Bronchial epithelial cell (primary cell): ENCODE measurements around the gene PLCB1. TPM values are rescaled to one million over a fixed set of nuclear protein-coding genes. Genes with fewer than 3 reads are reported as not detected.

ENCODE experiments used
- DNase-seq: peaks from one replicate; pipeline ENCODE4 v3.0.0-alpha.2; 2010; ENCODE audit warnings: low read depth
- FAIRE-seq: peaks from 2 replicates; lab custom pipeline; 2011; peaks lifted over from hg19 to GRCh38; lab: Jason Lieb, UNC
- H3K27me3 ChIP-seq: 2 replicates; pipeline ENCODE4 v1.5.1; 2011; ENCODE audit warnings: low read length; ENCODE audit not compliant: control insufficient read depth, insufficient read depth
- H3K36me3 ChIP-seq: 2 replicates; pipeline ENCODE4 v1.5.1; 2011; ENCODE audit warnings: low read length; ENCODE audit not compliant: control insufficient read depth, insufficient read depth
- H3K4me3 ChIP-seq: 2 replicates; pipeline ENCODE4 v1.5.1; 2011; ENCODE audit warnings: mild to moderate bottlenecking, low read depth, low read length, control low read depth
- total RNA-seq: library from RNA; depleted of rRNA; stranded (reverse); fragments of >200 nt; gene quantifications from 2 replicates; pipeline ENCODE4 v1.2.1, GENCODE V29; 2014
- TF ChIP-seq, protein P1 (sequence below): IDR thresholded peaks from 2 replicates; pipeline ENCODE4 v1.5.1; 2011; ENCODE audit warnings: mild to moderate bottlenecking, moderate library complexity, low read length, control low read depth, inconsistent platforms; ENCODE audit not compliant: insufficient read depth, severe bottlenecking

Gene PLCB1
- total RNA-seq, 1 donor from 2014 or later, result 1.1 TPM

DNA sequence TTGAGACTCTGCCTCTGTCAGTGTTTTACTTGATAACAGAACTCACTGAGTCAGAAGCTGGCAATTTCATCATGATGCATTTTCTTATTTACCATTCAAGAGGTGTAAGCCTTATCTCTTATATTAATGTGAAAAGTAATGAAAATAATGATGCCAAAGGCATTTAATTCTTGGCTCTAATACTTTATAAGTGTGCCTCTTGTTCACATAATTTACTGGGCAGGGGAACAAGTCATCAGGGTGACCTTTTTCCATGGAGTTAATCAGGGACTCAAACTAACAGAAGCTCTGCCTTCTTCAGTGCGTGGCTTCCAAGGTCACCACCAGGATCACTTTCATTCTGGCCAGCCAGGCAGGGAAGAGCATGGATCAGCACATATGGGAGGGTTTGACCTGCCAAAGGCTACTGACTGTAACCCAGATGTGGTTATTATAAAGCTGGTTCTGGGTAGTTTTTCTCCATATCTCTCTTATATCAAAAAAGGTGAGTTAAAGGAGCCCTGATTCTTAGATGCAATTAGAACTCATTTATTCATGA lies 5.2 kb upstream of the PLCB1 start:
- H3K27me3 ChIP-seq, result peaks cover 2% of the 10 kb centered on the region
- DNase-seq (no peak), FAIRE-seq (no peak)
- no peak overlapping the region for H3K4me3 ChIP-seq
- H3K36me3 ChIP-seq, result no peaks in the 10 kb centered on the region
- TF ChIP-seq, protein P1, sequence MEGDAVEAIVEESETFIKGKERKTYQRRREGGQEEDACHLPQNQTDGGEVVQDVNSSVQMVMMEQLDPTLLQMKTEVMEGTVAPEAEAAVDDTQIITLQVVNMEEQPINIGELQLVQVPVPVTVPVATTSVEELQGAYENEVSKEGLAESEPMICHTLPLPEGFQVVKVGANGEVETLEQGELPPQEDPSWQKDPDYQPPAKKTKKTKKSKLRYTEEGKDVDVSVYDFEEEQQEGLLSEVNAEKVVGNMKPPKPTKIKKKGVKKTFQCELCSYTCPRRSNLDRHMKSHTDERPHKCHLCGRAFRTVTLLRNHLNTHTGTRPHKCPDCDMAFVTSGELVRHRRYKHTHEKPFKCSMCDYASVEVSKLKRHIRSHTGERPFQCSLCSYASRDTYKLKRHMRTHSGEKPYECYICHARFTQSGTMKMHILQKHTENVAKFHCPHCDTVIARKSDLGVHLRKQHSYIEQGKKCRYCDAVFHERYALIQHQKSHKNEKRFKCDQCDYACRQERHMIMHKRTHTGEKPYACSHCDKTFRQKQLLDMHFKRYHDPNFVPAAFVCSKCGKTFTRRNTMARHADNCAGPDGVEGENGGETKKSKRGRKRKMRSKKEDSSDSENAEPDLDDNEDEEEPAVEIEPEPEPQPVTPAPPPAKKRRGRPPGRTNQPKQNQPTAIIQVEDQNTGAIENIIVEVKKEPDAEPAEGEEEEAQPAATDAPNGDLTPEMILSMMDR, result no peak

DNA sequence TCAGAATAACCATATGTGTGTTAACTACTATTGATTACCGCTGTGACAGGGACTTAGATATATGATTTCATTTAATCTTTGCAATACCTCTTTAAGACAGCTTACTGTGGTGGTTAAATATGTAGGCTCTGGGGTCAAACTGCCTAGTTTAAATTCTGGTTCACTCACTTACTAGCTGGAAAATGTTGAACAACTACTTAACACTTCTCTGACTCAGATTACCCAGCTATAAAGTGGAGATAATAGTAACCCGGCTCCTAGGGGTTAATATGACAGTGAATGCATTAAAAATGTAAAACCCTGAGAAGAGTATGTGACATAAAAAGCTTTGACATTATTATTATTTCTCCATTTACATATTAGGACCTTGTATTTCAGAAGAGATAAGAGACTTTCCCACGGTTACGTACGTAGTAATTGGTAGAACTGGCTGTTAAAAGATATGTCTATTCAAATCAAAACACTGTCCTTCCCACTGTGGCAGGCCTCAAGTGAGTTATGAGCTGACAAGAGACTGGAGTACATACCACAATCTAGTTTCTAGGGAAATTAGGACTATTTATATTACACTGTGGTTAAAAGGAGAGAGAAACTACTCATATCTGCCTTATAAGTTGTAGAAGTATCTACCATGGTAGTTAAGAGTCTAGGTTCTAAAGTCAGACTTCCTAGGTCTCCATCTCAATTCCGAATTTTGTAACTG lies 4.4 kb upstream of the PLCB1 start:
- DNase-seq (no peak), FAIRE-seq (no peak)
- Histone ChIP-seq H3K27me3 (peaks cover 2% of the 10 kb centered on the region), H3K36me3 (no peaks in the 10 kb centered on the region), H3K4me3 (no peak overlapping the region)
- TF ChIP-seq, protein P1, result no peak

DNA sequence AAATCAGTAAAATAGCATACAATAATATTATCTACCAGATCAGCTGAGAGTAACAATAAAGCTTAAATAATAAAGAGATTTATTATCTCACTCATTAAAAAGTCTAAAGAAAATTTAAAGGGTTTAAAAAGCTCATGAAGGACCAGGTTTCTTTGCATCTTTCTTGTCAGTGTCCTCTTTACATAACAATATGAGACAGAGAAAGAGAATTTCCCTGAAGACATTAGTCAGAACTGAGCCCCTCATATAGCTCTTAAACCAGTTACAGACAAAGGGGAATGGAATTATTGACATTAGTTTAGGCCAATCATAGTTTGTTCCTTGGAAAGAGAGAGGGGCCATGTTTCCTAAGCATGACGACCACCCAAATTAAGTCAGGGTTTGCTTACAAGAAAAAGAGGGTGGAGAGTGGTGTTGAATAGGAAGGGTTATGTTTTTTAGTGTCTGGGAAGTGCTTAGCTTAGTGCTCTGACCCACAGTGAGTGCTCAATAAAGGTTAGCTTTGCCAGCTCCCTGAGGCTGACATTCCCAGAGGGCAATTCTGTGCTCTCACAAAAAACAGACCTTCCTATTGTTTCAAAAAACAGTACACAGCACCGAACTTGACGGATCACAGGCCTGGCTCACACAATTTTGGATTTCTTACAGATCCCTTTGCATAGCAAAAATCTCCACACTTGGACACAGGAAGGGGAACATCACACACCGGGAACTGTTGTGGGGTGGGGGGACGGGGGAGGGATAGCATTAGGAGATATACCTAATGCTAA lies 3.6 kb upstream of the PLCB1 start:
- TF ChIP-seq, protein P1, result no peak
- no peak for FAIRE-seq
- Histone ChIP-seq H3K4me3 (no peak overlapping the region), H3K36me3 (no peaks in the 10 kb centered on the region), H3K27me3 (peaks cover 8% of the 10 kb centered on the region)
- DNase-seq, result no peak

DNA sequence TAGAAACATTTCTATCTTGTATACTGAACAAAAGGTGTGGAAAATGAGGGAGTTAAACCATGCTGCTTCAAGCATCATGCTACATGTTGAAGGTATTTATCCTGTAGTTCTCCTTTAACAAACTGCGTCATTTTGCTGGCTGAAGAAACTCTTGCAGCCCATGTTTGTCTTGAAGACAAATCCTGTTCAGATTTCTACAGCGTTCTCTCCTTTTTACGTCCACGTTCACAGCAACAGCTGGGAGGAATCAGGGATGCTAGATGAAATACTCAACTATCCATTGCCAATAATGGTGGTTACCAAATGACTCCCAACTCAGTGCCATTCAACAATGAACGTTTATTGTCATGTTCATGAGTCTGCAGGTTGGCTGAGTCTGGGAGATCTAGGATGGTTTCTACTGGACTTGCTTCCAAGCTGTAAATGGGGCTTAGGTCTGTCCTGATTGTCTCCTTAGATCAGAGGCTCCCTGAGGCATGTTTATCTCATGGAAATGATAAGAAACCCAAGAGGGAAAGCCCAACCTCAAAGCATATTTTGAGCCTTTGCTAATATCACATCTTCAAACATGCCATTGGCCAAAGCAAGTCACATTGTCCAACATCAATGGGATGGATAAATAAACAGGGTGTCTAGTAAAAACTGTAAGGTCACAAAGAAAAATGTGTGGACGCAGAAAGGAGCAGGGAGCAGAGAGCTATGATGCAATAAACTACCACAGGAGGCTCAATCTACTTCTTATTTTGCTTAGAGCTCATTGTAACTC lies 2.7 kb upstream of the PLCB1 start:
- TF ChIP-seq, protein P1, result no peak
- H3K4me3 ChIP-seq, result no peak overlapping the region
- peak; percentile 36 for FAIRE-seq

DNA sequence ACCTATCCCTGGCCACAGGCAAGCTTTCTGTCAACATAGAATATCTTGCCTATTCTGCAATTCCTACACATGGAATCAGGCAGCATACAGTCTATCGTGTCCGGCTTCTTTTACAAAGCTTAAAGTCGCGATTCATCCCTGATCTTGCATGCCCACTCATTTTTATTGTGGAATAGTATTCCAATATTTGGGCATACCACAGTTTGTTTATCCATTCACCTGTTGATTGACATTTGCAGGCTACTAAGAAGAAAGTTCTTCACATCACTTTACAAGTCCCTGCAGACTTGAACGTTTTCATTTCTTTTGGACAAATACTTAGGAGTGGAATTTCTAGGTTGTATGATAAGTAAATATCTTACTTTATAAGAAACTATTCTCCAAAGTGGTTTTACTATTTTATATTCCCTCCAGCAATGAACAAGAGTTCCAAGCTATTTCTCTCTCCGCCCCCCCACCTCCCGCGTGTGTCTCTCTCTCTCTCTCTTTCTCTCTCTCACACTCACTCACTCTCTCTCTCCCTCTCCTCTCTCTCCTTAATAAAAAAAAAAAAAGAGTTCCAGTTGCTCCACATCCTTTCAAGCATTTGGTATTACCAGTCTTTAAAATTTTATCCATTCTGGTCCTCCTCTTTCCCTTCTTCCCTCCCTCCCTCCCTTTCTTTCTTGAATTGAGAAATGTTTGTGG lies 1.1 kb upstream of the PLCB1 start:
- TF ChIP-seq, protein P1, result no peak
- no peak for DNase-seq
- Histone ChIP-seq H3K27me3 (peaks cover 8% of the 10 kb centered on the region), H3K36me3 (no peaks in the 10 kb centered on the region), H3K4me3 (no peak overlapping the region)
- FAIRE-seq, result no peak

More for the DNA sequence above, 2.7 kb upstream of the PLCB1 start:
- no peak for DNase-seq
- Histone ChIP-seq H3K27me3 (peaks cover 8% of the 10 kb centered on the region), H3K36me3 (no peaks in the 10 kb centered on the region)
